Body of pancreas (tissue), 4 donors: ENCODE data around the gene ZFP3.

Experiments used
- POLR2A ChIP-seq, 3 donors: fragments of 450-650 bp; IDR thresholded peaks; one replicate each; pipeline ENCODE4 v1.6.1; 2016; ENCODE audit warnings: antibody characterized with exemption in 3 of 3, mild to moderate bottlenecking in 2 of 3
- TF ChIP-seq, protein P1 (sequence below), 7 experiments: fragments of 450-650 bp in 4 of 7; fragments of 200-600 bp in 3 of 7; sonication (generic) in 3 of 7; IDR thresholded peaks; one replicate each; pipeline ENCODE4 v1.5.1; 2016 to 2019; ENCODE audit warnings: antibody characterized with exemption in 7 of 7

DNA sequence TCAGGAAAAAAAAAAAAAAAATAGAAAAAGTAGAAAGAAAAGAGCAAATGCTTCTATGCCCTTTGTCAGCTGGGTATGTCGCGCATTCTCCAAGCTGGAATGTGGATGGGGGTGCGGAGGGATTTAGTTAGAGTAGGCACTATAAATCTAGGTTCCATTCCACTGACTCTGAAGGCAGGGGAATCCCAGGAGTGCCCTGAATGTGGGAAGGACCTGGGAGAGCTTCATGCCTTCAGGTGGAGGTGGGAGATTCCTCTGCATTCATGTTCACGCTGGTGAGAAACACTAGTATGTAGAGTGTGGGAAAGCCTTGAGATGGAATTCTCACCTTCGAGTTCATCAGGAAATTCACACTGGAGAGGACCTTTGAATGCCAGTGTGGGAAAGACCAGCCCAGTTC is 21.0 kb downstream of the ZFP3 start:
- no peak for TF ChIP-seq POLR2A (IDR thresholded peaks at IDR 0.05)
- TF ChIP-seq, protein P1, sequence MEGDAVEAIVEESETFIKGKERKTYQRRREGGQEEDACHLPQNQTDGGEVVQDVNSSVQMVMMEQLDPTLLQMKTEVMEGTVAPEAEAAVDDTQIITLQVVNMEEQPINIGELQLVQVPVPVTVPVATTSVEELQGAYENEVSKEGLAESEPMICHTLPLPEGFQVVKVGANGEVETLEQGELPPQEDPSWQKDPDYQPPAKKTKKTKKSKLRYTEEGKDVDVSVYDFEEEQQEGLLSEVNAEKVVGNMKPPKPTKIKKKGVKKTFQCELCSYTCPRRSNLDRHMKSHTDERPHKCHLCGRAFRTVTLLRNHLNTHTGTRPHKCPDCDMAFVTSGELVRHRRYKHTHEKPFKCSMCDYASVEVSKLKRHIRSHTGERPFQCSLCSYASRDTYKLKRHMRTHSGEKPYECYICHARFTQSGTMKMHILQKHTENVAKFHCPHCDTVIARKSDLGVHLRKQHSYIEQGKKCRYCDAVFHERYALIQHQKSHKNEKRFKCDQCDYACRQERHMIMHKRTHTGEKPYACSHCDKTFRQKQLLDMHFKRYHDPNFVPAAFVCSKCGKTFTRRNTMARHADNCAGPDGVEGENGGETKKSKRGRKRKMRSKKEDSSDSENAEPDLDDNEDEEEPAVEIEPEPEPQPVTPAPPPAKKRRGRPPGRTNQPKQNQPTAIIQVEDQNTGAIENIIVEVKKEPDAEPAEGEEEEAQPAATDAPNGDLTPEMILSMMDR (IDR thresholded peaks at IDR 0.05): no peak
